Endothelial cell of umbilical vein (primary cell): ENCODE measurements around the gene GATA2. TPM values are rescaled to one million over a fixed set of nuclear protein-coding genes. Genes with fewer than 3 reads are reported as not detected.

Source experiments
- BruUV-seq: library from RNA; stranded (reverse); fragments of 400-500 nt; replicated peaks from 2 replicates; lab custom pipeline; 2021; lab: Mats Ljungman, UMichigan
- CTCF ChIA-PET: fragments of 300-600, 350-600 bp; sonication (Branson Sonifier 250); formaldehyde crosslinking; loops from one replicate; lab custom pipeline; 2021; ENCODE audit warnings: antibody characterized with exemption, inconsistent platforms; lab: Charles Lee
- POLR2A ChIA-PET: fragments of 300-600, 350-600 bp; sonication (Branson Sonifier 250); formaldehyde crosslinking; loops from one replicate; lab custom pipeline; 2021; ENCODE audit warnings: antibody characterized with exemption, inconsistent platforms; lab: Charles Lee
- DNase-seq: peaks from one replicate; pipeline ENCODE4 v3.0.0-alpha.2; 2011; ENCODE audit warnings: low read depth, low spot score
- FAIRE-seq: peaks from 2 replicates; lab custom pipeline; 2011; peaks lifted over from hg19 to GRCh38; lab: Jason Lieb, UNC
- H2AFZ ChIP-seq: 2 replicates; pipeline ENCODE4 v1.6.0; 2012; ENCODE audit warnings: low read depth, low read length, control low read depth, inconsistent platforms
- H3K27ac ChIP-seq: 2 replicates; pipeline ENCODE4 v1.5.1; 2011; ENCODE audit warnings: low read depth, mild to moderate bottlenecking, control low read depth, low read length, moderate library complexity; ENCODE audit not compliant: insufficient read depth
- H3K27me3 ChIP-seq, 2 experiments: 2 replicates each; pipeline versions ENCODE4 v1.6.0 to v1.6.1; 2011; ENCODE audit warnings: low read length in 2 of 2, mixed read lengths in 1 of 2; ENCODE audit not compliant: control insufficient read depth in 2 of 2, insufficient read depth in 2 of 2
- H3K36me3 ChIP-seq, 2 experiments: 2 replicates in 1 of 2; 3 replicates in 1 of 2; pipeline ENCODE4 v1.5.1; 2011; ENCODE audit warnings: low read length in 2 of 2, mild to moderate bottlenecking in 1 of 2, moderate library complexity in 1 of 2; ENCODE audit not compliant: control insufficient read depth in 2 of 2, insufficient read depth in 2 of 2; ENCODE audit errors: extremely low read depth in 1 of 2
- H3K4me1 ChIP-seq: 3 replicates; pipeline ENCODE4 v1.5.1; 2011; ENCODE audit warnings: mild to moderate bottlenecking, low read length; ENCODE audit not compliant: control insufficient read depth, insufficient read depth; ENCODE audit errors: extremely low read depth
- H3K4me2 ChIP-seq: 2 replicates; pipeline ENCODE4 v1.6.1; 2011; ENCODE audit warnings: low read length, control low read depth, mixed read lengths; ENCODE audit not compliant: insufficient read depth
- H3K4me3 ChIP-seq, 3 experiments: fragments of 200-600 bp in 1 of 3; sonication (generic), shearing (Covaris generic) in 1 of 3; replicated peaks in 1 of 3; 2 replicates each; pipeline ENCODE4 v1.5.1; 2011 to 2016; ENCODE audit warnings: control low read depth in 3 of 3, low read length in 3 of 3, mild to moderate bottlenecking in 2 of 3, inconsistent platforms in 1 of 3, low read depth in 1 of 3, moderate library complexity in 1 of 3; ENCODE audit not compliant: insufficient read depth in 1 of 3
- H3K79me2 ChIP-seq: 2 replicates; pipeline ENCODE4 v1.6.0; 2012; ENCODE audit warnings: low read length, inconsistent platforms; ENCODE audit not compliant: control insufficient read depth, insufficient read depth
- H3K9ac ChIP-seq: replicated peaks from 2 replicates; pipeline ENCODE3; 2011; ENCODE audit warnings: low read length, control low read depth; ENCODE audit not compliant: insufficient read depth; ENCODE audit errors: extremely low read depth
- H3K9me1 ChIP-seq: replicated peaks from 3 replicates; pipeline ENCODE4 v1.6.0; 2011; ENCODE audit warnings: mild to moderate bottlenecking, low read length; ENCODE audit not compliant: control insufficient read depth, insufficient read depth; ENCODE audit errors: extremely low read depth
- H3K9me3 ChIP-seq: replicated peaks from 2 replicates; pipeline ENCODE4 v1.5.1; 2012; ENCODE audit warnings: low read length, inconsistent platforms; ENCODE audit not compliant: control insufficient read depth, insufficient read depth
- H4K20me1 ChIP-seq: replicated peaks from 2 replicates; pipeline ENCODE3; 2011; ENCODE audit warnings: mild to moderate bottlenecking, low read length; ENCODE audit not compliant: control insufficient read depth, insufficient read depth; ENCODE audit errors: extremely low read depth
- CTCF ChIP-seq, 2 donors: IDR thresholded peaks; 1 replicate in 1 of 2; 2 replicates in 1 of 2; pipeline ENCODE4 v1.5.1; 2011; ENCODE audit warnings: low read length in 2 of 2, mild to moderate bottlenecking in 2 of 2, moderate library complexity in 2 of 2, control low read depth in 1 of 2, inconsistent platforms in 1 of 2, low read depth in 1 of 2; ENCODE audit not compliant: insufficient read depth in 1 of 2; ENCODE audit errors: extremely low read depth in 1 of 2
- EZH2 ChIP-seq: IDR thresholded peaks from 2 replicates; pipeline ENCODE4 v1.6.1; 2012; ENCODE audit warnings: borderline replicate concordance, low read depth, mild to moderate bottlenecking, moderate library complexity, low read length, inconsistent platforms; ENCODE audit not compliant: severe bottlenecking
- FOS ChIP-seq: IDR thresholded peaks from 2 replicates; pipeline ENCODE4 v1.6.1; 2011; ENCODE audit warnings: mild to moderate bottlenecking, low read length, moderate library complexity, borderline replicate concordance; ENCODE audit not compliant: insufficient read depth
- GATA2 ChIP-seq: IDR thresholded peaks from 2 replicates; pipeline ENCODE4 v1.7.0; 2011; ENCODE audit warnings: low read depth, mild to moderate bottlenecking, moderate library complexity, mixed read lengths, low read length; ENCODE audit not compliant: insufficient read length, insufficient read depth
- JUN ChIP-seq: IDR thresholded peaks from 2 replicates; pipeline ENCODE4 v1.6.1; 2011; ENCODE audit warnings: borderline replicate concordance, low read depth; ENCODE audit not compliant: insufficient read length, insufficient read depth
- MAX ChIP-seq: IDR thresholded peaks from 2 replicates; pipeline ENCODE4 v1.6.1; 2011; ENCODE audit not compliant: insufficient read depth, insufficient read length
- MYC ChIP-seq: IDR thresholded peaks from one replicate; pipeline ENCODE4 v1.6.1; 2011; ENCODE audit warnings: mild to moderate bottlenecking, low read depth, low read length
- POLR2A ChIP-seq: IDR thresholded peaks from 2 replicates; pipeline ENCODE4 v1.6.1; 2012; ENCODE audit warnings: low read depth, mild to moderate bottlenecking, control low read depth, low read length
- POLR2AphosphoS5 ChIP-seq: IDR thresholded peaks from 2 replicates; pipeline ENCODE4 v1.6.1; 2012; ENCODE audit warnings: low read depth, mild to moderate bottlenecking, control low read depth, low read length, moderate library complexity; ENCODE audit not compliant: insufficient read depth
- dilution Hi-C: fragments of 300-500 bp; cut with MboI; formaldehyde crosslinking; loops from one replicate; pipeline ENCODE4 v1.15.0; 2019; ENCODE audit warnings: low sequenced_read_pairs; ENCODE audit not compliant: extremely low pct_ligation_motif_present
- intact Hi-C: fragments of 100-400 bp; cut with micrococcal nuclease; formaldehyde crosslinking; loops from one replicate; pipeline ENCODE4 v1.10.0; 2022
- polyA plus RNA-seq, 4 experiments: library from polyadenylated mRNA; depleted of rRNA in 3 of 4; stranded (reverse) in 3 of 4; unstranded in 1 of 4; fragments of >200 nt; gene quantifications; 2 replicates each; pipeline versions ENCODE4 v1.2.1 to v1.2.3, GENCODE V29; 2011 to 2012; ENCODE audit warnings: missing spikeins in 1 of 4
- total RNA-seq: library from RNA; stranded (reverse); gene quantifications from 2 replicates; pipeline ENCODE4 v1.2.3, GENCODE V29; 2021

The GATA2 gene
- total and polyA plus RNA-seq, 2 donors (not counting 3 experiments of a cell fraction or from before 2014, with no cell fraction given), result 28.8 to 62.2 TPM

GRCh38 chr3:128532012-128532983 is 39.3 kb upstream of the GATA2 start:
- FAIRE-seq (no peak), DNase-seq (no peak)
- POLR2A ChIA-PET, result no interaction called here
- dilution Hi-C loops, result no loop called here
- H3K9me3 ChIP-seq, result no peaks in the 10 kb centered on the region
- H3K9me1 ChIP-seq, result no peaks in the 10 kb centered on the region
- TF ChIP-seq MYC (no peak), GATA2 (no peak), POLR2A (no peak), POLR2AphosphoS5 (no peak), JUN (no peak), EZH2 (no peak), CTCF (IDR thresholded peaks at IDR 0.05; ENCODE audit: extremely low read depth in 1 of 2, insufficient read depth in 1 of 2, low read depth in 1 of 2, low read length in 2 of 2) (no peak), FOS (no peak), MAX (no peak)
- H3K9ac ChIP-seq, result no peak overlapping the region
- no peaks in the 10 kb centered on the region for H3K4me1 ChIP-seq
- H3K27ac ChIP-seq, result no peak overlapping the region
- intact Hi-C loops, result no loop called here
- no peak overlapping the region for H2AFZ ChIP-seq
- H3K79me2 ChIP-seq, result no peaks in the 10 kb centered on the region
- no peak overlapping the region for H3K4me2 ChIP-seq
- no peak overlapping the region for H3K4me3 ChIP-seq
- H4K20me1 ChIP-seq, result no peaks in the 10 kb centered on the region
- CTCF ChIA-PET, result interaction anchor here (0.6 to 1.5 kb wide), 4 partner anchors 12 to 1441 kb away, joined by 3 to 4 read pairs (median 3); no protein-coding TSS in a partner anchor
- no peaks in the 10 kb centered on the region for H3K36me3 ChIP-seq
- no TSS peak for BruUV-seq
- H3K27me3 ChIP-seq, result peaks cover 30 to 48% of the 10 kb centered on the region in 2 experiments
